Parathyroid adenoma (tissue), 2 donors: Measurements from ENCODE around the gene FLYWCH2.

Experiments used
- H2AFZ ChIP-seq: fragments of 300-600 bp; sonication (generic); one replicate; pipeline ENCODE4 v1.7.0; 2017; ENCODE audit warnings: antibody characterized with exemption, mild to moderate bottlenecking
- H3K27ac ChIP-seq: fragments of 300-600 bp; sonication (generic); one replicate; pipeline ENCODE4 v1.7.0; 2017
- H3K27me3 ChIP-seq: fragments of 300-600 bp; sonication (generic); one replicate; pipeline ENCODE4 v1.7.0; 2017; ENCODE audit warnings: low read length; ENCODE audit not compliant: control insufficient read depth, insufficient read depth
- H3K36me3 ChIP-seq: fragments of 300-600 bp; sonication (generic); one replicate; pipeline ENCODE4 v1.7.0; 2017; ENCODE audit warnings: low read length; ENCODE audit not compliant: control insufficient read depth, insufficient read depth
- H3K4me1 ChIP-seq: fragments of 300-600 bp; sonication (generic); one replicate; pipeline ENCODE4 v1.7.0; 2017; ENCODE audit warnings: control low read depth
- H3K4me2 ChIP-seq: fragments of 300-600 bp; sonication (generic); one replicate; pipeline ENCODE4 v1.7.0; 2017; ENCODE audit warnings: low read length
- H3K4me3 ChIP-seq: fragments of 300-600 bp; sonication (generic); one replicate; pipeline ENCODE4 v1.7.0; 2017; ENCODE audit warnings: low read depth, low read length
- H3K79me2 ChIP-seq: fragments of 300-600 bp; sonication (generic); one replicate; pipeline ENCODE4 v1.7.0; 2017; ENCODE audit warnings: control low read depth
- H3K9ac ChIP-seq: fragments of 300-600 bp; sonication (generic); one replicate; pipeline ENCODE4 v1.7.0; 2017; ENCODE audit warnings: mild to moderate bottlenecking
- H3K9me3 ChIP-seq: fragments of 300-600 bp; sonication (generic); one replicate; pipeline ENCODE4 v1.7.0; 2017; ENCODE audit warnings: low read length; ENCODE audit not compliant: control insufficient read depth
- TF ChIP-seq, protein P1 (sequence below): fragments of 300-600 bp; sonication (generic); IDR thresholded peaks from one replicate; pipeline ENCODE4 v1.7.0; 2017; ENCODE audit warnings: antibody characterized with exemption, mild to moderate bottlenecking
- donor health status: primary hyperparathyroidism.

The FLYWCH2 gene

DNA sequence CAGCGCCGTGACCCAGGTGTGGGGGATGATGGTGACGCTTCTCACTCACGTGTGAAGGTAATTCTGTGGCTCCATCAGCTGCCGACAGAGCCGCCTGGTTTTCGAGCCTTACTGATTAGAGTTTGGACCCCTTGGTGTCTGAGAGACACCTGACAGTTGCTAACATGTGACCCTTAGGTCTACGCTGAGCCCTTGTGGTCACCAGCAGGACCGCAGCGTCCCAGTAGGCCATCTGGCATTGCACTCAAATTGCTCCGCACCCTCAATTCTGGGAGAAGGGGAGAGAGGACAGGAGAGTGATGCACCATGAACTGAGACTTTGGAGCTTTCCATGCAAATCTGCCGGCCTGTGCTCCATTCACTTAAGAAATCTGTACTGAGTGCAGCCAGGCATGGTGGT is 31.2 kb downstream of the FLYWCH2 start:
- Histone ChIP-seq H3K4me3 (no peak overlapping the region), H3K4me1 (peaks cover 12% of the 10 kb centered on the region), H3K27me3 (no peaks in the 10 kb centered on the region), H3K79me2 (peaks cover 3% of the 10 kb centered on the region), H3K9ac (no peak overlapping the region), H2AFZ (no peak overlapping the region), H3K9me3 (no peaks in the 10 kb centered on the region), H3K27ac (no peak overlapping the region), H3K4me2 (no peak overlapping the region), H3K36me3 (no peaks in the 10 kb centered on the region)
- TF ChIP-seq, protein P1, sequence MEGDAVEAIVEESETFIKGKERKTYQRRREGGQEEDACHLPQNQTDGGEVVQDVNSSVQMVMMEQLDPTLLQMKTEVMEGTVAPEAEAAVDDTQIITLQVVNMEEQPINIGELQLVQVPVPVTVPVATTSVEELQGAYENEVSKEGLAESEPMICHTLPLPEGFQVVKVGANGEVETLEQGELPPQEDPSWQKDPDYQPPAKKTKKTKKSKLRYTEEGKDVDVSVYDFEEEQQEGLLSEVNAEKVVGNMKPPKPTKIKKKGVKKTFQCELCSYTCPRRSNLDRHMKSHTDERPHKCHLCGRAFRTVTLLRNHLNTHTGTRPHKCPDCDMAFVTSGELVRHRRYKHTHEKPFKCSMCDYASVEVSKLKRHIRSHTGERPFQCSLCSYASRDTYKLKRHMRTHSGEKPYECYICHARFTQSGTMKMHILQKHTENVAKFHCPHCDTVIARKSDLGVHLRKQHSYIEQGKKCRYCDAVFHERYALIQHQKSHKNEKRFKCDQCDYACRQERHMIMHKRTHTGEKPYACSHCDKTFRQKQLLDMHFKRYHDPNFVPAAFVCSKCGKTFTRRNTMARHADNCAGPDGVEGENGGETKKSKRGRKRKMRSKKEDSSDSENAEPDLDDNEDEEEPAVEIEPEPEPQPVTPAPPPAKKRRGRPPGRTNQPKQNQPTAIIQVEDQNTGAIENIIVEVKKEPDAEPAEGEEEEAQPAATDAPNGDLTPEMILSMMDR, result no peak

DNA sequence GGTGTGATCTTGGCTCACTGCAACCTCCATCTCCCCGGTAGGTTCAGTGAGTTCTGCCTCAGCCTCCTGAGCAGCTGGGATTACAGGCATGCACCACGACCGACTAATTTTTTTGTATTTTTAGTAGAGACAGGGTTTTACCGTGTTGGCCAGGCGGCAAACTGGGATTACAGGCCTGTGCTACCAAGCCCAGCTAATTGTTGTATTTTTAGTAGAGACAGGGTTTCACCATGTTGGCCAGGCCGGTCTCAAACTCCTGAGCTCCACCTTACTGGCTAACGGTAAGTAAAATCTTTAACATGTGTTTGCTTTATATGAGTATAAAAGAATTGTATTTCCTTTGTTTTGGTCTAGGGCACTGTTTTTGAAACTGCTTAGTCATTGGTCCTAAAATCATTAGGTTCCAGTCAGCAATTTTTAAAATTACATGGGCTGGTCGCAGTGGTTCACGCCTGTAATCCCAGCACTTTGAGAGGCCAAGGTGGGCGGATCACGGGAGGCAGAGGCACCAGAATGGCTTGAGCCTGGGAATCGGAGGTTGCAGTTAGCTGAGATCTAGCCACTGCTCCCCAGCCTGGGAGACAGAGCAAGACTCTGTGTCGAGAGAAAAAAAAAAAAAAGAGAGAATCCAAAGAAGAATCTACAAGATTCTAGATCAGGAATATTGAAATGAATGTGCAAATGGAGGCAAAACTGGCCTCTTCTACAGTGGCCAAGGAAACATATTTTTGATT is 32.3 kb downstream of the FLYWCH2 start:
- peak overlapping the region; percentile 74 for H3K27ac ChIP-seq

DNA sequence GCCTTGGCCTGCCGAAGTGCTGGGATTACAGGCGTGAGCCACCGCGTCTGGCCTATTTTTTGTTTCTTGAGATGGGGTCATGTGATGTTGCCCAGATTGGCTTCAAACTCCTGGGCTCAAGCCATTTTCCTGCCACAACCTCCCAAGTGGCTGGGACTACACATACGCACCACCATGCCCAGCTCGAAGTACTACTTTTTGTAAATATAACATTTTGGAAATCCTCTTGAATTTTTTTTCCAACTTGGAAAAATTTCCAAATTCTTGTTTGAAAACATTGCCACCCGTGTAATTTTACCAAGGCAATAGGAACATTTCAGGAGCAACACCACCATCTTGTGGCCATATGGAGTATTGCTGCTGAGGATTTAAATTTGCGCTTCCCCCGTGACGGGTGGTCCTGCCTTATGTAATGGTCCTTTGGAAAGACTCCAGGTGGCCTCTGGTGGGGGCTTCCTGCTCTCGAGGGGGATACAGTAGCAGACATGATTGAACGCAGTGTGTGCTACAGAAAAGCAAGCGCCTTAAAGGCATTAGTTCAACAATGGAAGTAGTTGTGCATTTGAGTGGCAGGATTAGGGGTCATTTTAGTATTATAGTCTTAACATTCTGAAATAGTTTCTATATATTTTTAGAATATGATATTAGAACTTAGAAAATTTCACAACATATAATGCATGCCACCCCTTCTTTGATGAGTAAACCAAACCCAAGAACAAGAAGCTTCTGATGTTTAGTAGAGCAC is 36.7 kb downstream of the FLYWCH2 start:
- Histone ChIP-seq H3K4me2 (no peak overlapping the region), H3K79me2 (peaks cover 30% of the 10 kb centered on the region), H3K4me3 (no peak overlapping the region), H2AFZ (no peak overlapping the region), H3K36me3 (no peaks in the 10 kb centered on the region), H3K9ac (no peak overlapping the region), H3K4me1 (peaks cover 8% of the 10 kb centered on the region), H3K9me3 (no peaks in the 10 kb centered on the region), H3K27ac (no peak overlapping the region), H3K27me3 (no peaks in the 10 kb centered on the region)
- TF ChIP-seq, protein P1, result peak; percentile 96

More for the DNA sequence above, 32.3 kb downstream of the FLYWCH2 start:
- TF ChIP-seq, protein P1, result no peak
- Histone ChIP-seq H3K79me2 (peaks cover 7% of the 10 kb centered on the region), H3K4me1 (peaks cover 12% of the 10 kb centered on the region), H3K9me3 (no peaks in the 10 kb centered on the region), H3K27me3 (no peaks in the 10 kb centered on the region), H2AFZ (no peak overlapping the region), H3K9ac (no peak overlapping the region), H3K4me2 (no peak overlapping the region), H3K4me3 (no peak overlapping the region), H3K36me3 (no peaks in the 10 kb centered on the region)

DNA sequence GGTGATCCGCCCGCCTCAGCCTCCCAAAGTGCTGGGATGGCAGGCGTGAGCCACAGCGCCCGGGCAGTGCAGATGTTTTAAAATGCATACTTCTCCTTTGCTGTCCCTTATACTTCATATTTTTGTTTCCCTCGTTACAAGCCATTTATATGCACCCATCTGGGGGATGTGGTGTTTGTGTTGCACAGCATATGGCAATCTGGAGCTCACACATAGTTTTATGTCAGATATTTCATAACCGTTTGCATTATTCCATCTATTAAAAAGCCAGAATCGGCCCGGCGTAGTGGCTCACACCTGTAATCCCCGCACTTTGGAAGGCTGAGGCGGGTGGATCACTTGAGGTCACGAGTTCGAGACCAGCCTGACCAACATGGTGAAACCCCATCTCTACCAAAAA is 40.5 kb downstream of the FLYWCH2 start:
- peaks cover 35% of the 10 kb centered on the region for H3K79me2 ChIP-seq
- no peaks in the 10 kb centered on the region for H3K36me3 ChIP-seq
- H3K27me3 ChIP-seq, result no peaks in the 10 kb centered on the region
- no peak overlapping the region for H3K4me2 ChIP-seq
- no peak overlapping the region for H3K9ac ChIP-seq
- H2AFZ ChIP-seq, result no peak overlapping the region
- H3K4me1 ChIP-seq, result no peaks in the 10 kb centered on the region
- no peaks in the 10 kb centered on the region for H3K9me3 ChIP-seq
- TF ChIP-seq, protein P1, result no peak
- no peak overlapping the region for H3K27ac ChIP-seq
- no peak overlapping the region for H3K4me3 ChIP-seq
